HEK293 (cell line): ENCODE data around the gene PIK3R6.

ENCODE experiments used
- CTCF ChIA-PET: fragments of 350-600 bp; formaldehyde crosslinking; extraction: SDS; loops from one replicate; lab custom pipeline; 2021; ENCODE audit warnings: antibody characterized with exemption; lab: Yijun Ruan, JAX
- POLR2A ChIA-PET: fragments of 300-600 bp; formaldehyde crosslinking; extraction: SDS; loops from one replicate; lab custom pipeline; 2020; ENCODE audit warnings: antibody characterized with exemption, inconsistent platforms; lab: Yijun Ruan, JAX
- H3K27ac ChIP-seq: fragments of 200-500 bp; sonication (Bioruptor generic); 2 replicates; pipeline ENCODE4 v1.5.1; 2014; ENCODE audit warnings: low read depth, low read length, control low read depth, inconsistent platforms; ENCODE audit errors: extremely low read depth
- H3K36me3 ChIP-seq, 2 experiments: fragments of 200-500 bp in 1 of 2; sonication (Bioruptor generic) in 1 of 2; 1 replicate in 1 of 2; 2 replicates in 1 of 2; pipeline ENCODE4 v1.5.1; 2014 to 2017; ENCODE audit warnings: inconsistent platforms in 2 of 2, low read length in 2 of 2; ENCODE audit not compliant: control insufficient read depth in 2 of 2, insufficient read depth in 1 of 2
- H3K4me1 ChIP-seq: fragments of 200-500 bp; sonication (Bioruptor generic); 2 replicates; pipeline ENCODE4 v1.5.1; 2014; ENCODE audit warnings: mild to moderate bottlenecking, low read length, inconsistent platforms; ENCODE audit not compliant: control insufficient read depth, insufficient read depth
- H3K4me3 ChIP-seq: 2 replicates; pipeline ENCODE4 v1.5.1; 2011; ENCODE audit warnings: low read depth, mild to moderate bottlenecking, control low read depth, low read length, moderate library complexity
- H3K9me3 ChIP-seq: fragments of 200-500 bp; sonication (Bioruptor generic); 2 replicates; pipeline ENCODE4 v1.5.1; 2014; ENCODE audit warnings: low read depth, low read length, inconsistent platforms; ENCODE audit not compliant: control insufficient read depth, insufficient read depth
- PATZ1 ChIP-seq: fragments of 450-650 bp; formaldehyde crosslinking; IDR thresholded peaks from 2 replicates; pipeline ENCODE4 v1.5.1; 2016; ENCODE audit warnings: missing biosample characterization, missing genetic modification characterization
- SCRT2 ChIP-seq: fragments of 450-650 bp; formaldehyde crosslinking; IDR thresholded peaks from 2 replicates; pipeline ENCODE4 v1.5.1; 2016; ENCODE audit warnings: missing biosample characterization, missing genetic modification characterization
- WT1 ChIP-seq: fragments of 450-650 bp; formaldehyde crosslinking; IDR thresholded peaks from 2 replicates; pipeline ENCODE4 v1.5.1; 2016; ENCODE audit warnings: missing biosample characterization, missing genetic modification characterization
- ZFP69B ChIP-seq: fragments of 450-650 bp; formaldehyde crosslinking; IDR thresholded peaks from 2 replicates; pipeline ENCODE4 v1.5.1; 2016; ENCODE audit warnings: missing biosample characterization, missing genetic modification characterization
- ZNF221 ChIP-seq: fragments of 450-650 bp; formaldehyde crosslinking; IDR thresholded peaks from 2 replicates; pipeline ENCODE4 v1.5.1; 2017; ENCODE audit warnings: missing biosample characterization, missing genetic modification characterization, borderline replicate concordance
- ZNF292 ChIP-seq: fragments of 450-650 bp; formaldehyde crosslinking; IDR thresholded peaks from 2 replicates; pipeline ENCODE4 v1.5.1; 2016; ENCODE audit warnings: low read depth, missing biosample characterization, missing genetic modification characterization, borderline replicate concordance
- ZNF354C ChIP-seq: fragments of 450-650 bp; formaldehyde crosslinking; IDR thresholded peaks from 2 replicates; pipeline ENCODE4 v1.5.1; 2016; ENCODE audit warnings: missing biosample characterization, missing genetic modification characterization, low read depth, borderline replicate concordance
- ZNF416 ChIP-seq: fragments of 450-650 bp; formaldehyde crosslinking; IDR thresholded peaks from 2 replicates; pipeline ENCODE4 v1.5.1; 2016; ENCODE audit warnings: missing biosample characterization, missing genetic modification characterization
- ZNF473 ChIP-seq: fragments of 450-650 bp; formaldehyde crosslinking; IDR thresholded peaks from 2 replicates; pipeline ENCODE4 v1.5.1; 2017; ENCODE audit warnings: missing biosample characterization, missing genetic modification characterization
- ZNF548 ChIP-seq: fragments of 450-650 bp; formaldehyde crosslinking; IDR thresholded peaks from 2 replicates; pipeline ENCODE4 v1.5.1; 2016; ENCODE audit warnings: missing biosample characterization, missing genetic modification characterization
- ZNF600 ChIP-seq: fragments of 450-650 bp; formaldehyde crosslinking; IDR thresholded peaks from 2 replicates; pipeline ENCODE4 v1.5.1; 2016; ENCODE audit warnings: missing biosample characterization, missing genetic modification characterization
- ZNF654 ChIP-seq: fragments of 450-650 bp; formaldehyde crosslinking; IDR thresholded peaks from 2 replicates; pipeline ENCODE4 v1.5.1; 2016; ENCODE audit warnings: low read depth, missing biosample characterization, missing genetic modification characterization
- ZNF777 ChIP-seq: fragments of 450-650 bp; formaldehyde crosslinking; IDR thresholded peaks from 2 replicates; pipeline ENCODE4 v1.5.1; 2017; ENCODE audit warnings: missing biosample characterization, missing genetic modification characterization, borderline replicate concordance
- ZNF785 ChIP-seq: fragments of 450-650 bp; formaldehyde crosslinking; IDR thresholded peaks from 2 replicates; pipeline ENCODE4 v1.5.1; 2016; ENCODE audit warnings: missing biosample characterization, missing genetic modification characterization
- ZNF791 ChIP-seq: fragments of 450-650 bp; formaldehyde crosslinking; IDR thresholded peaks from 2 replicates; pipeline ENCODE4 v1.5.1; 2016; ENCODE audit warnings: missing biosample characterization, missing genetic modification characterization
- ZSCAN4 ChIP-seq: fragments of 450-650 bp; formaldehyde crosslinking; IDR thresholded peaks from 2 replicates; pipeline ENCODE4 v1.5.1; 2017; ENCODE audit warnings: missing biosample characterization, missing genetic modification characterization
- TF ChIP-seq, protein P1 (sequence below): fragments of 450-650 bp; formaldehyde crosslinking; IDR thresholded peaks from 2 replicates; pipeline ENCODE4 v1.5.1; 2016; ENCODE audit warnings: missing biosample characterization, missing genetic modification characterization, borderline replicate concordance

The PIK3R6 gene

GRCh38 chr17:8829036-8829941 is 38.2 kb downstream of the PIK3R6 start:
- H3K27ac ChIP-seq: no peak overlapping the region
- H3K4me1 ChIP-seq: no peaks in the 10 kb centered on the region
- TF ChIP-seq SCRT2 (tag by site-specific recombination): no peak
- no peak for TF ChIP-seq ZNF354C
- TF ChIP-seq ZNF777: 0 out of 2 replicates have a peak, but pooled peaks have one; percentile 22
- TF ChIP-seq WT1 (tag by site-specific recombination): no peak
- 0 out of 2 replicates have a peak, but pooled peaks have one; percentile 26 for TF ChIP-seq ZNF473 (tag by site-specific recombination)
- TF ChIP-seq ZSCAN4 (tag by site-specific recombination): peak; percentile 100
- peak; percentile 66; the same call in 1 of the 2 replicates for TF ChIP-seq ZNF785 (tag by site-specific recombination)
- TF ChIP-seq ZNF416 (tag by site-specific recombination): no peak
- CTCF ChIA-PET: interaction anchor here (0.6 to 1.1 kb wide), 3 partner anchors 14 to 65 kb away, joined by 3 to 4 read pairs (median 3); no protein-coding TSS in a partner anchor
- POLR2A ChIA-PET: no interaction called here
- no peaks in the 10 kb centered on the region for H3K36me3 ChIP-seq
- no peak overlapping the region for H3K4me3 ChIP-seq
- no peaks in the 10 kb centered on the region for H3K9me3 ChIP-seq

GRCh38 chr17:8828517-8828875 is 39.0 kb downstream of the PIK3R6 start:
- ChIA-PET CTCF (no interaction called here), POLR2A (no interaction called here)
- Histone ChIP-seq H3K27ac (no peak overlapping the region), H3K4me1 (no peaks in the 10 kb centered on the region), H3K36me3 (no peaks in the 10 kb centered on the region), H3K4me3 (no peak overlapping the region), H3K9me3 (no peaks in the 10 kb centered on the region)
- no peak for TF ChIP-seq ZNF791 (tag by site-specific recombination)
- TF ChIP-seq PATZ1 (tag by site-specific recombination): no peak
- no peak for TF ChIP-seq ZFP69B (tag by site-specific recombination)
- TF ChIP-seq ZNF548 (tag by site-specific recombination): no peak
- TF ChIP-seq ZNF600 (tag by site-specific recombination): no peak
- TF ChIP-seq ZNF221 (tag by site-specific recombination): no peak

DNA sequence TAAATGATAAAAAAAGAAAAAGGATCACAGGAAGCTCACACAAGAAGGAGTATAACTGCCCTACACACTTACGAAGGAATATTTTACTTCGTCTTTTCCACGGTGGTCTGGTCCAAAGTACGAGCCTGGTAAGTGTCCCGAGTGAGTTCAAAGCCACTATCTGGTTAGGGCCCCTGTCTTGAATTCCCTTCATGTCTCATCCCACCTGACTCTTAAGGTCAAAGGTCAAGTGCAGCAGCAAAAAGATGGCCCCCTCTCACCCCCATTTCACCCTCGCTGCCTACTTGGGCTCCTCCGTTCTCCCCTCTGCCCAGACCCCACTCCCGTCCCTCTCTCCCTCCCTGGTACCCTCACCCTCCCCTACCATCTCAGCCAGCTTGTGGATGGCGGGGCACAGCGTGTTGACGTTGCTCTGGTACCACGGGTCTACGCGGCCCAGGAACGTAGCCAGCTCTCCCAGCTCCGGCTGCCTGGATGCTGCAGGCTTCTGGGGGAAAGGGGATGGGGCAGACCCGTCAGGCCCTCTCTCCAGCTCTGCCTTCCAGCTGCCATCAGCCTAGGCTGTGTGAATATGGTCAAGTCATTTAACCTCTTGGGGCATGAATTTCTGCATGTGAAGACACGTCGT is 40.6 kb downstream of the PIK3R6 start:
- POLR2A ChIA-PET: no interaction called here
- CTCF ChIA-PET: interaction anchor here (0.8 kb wide), 1 partner anchor 11 kb away, joined by 3 read pairs; no protein-coding TSS in a partner anchor
- Histone ChIP-seq H3K9me3 (no peaks in the 10 kb centered on the region), H3K4me3 (no peak overlapping the region), H3K27ac (no peak overlapping the region), H3K36me3 (no peaks in the 10 kb centered on the region), H3K4me1 (no peaks in the 10 kb centered on the region)
- TF ChIP-seq ZNF292 (tag by site-specific recombination): no peak
- no peak for TF ChIP-seq ZNF654 (tag by site-specific recombination)
- TF ChIP-seq, protein P1, sequence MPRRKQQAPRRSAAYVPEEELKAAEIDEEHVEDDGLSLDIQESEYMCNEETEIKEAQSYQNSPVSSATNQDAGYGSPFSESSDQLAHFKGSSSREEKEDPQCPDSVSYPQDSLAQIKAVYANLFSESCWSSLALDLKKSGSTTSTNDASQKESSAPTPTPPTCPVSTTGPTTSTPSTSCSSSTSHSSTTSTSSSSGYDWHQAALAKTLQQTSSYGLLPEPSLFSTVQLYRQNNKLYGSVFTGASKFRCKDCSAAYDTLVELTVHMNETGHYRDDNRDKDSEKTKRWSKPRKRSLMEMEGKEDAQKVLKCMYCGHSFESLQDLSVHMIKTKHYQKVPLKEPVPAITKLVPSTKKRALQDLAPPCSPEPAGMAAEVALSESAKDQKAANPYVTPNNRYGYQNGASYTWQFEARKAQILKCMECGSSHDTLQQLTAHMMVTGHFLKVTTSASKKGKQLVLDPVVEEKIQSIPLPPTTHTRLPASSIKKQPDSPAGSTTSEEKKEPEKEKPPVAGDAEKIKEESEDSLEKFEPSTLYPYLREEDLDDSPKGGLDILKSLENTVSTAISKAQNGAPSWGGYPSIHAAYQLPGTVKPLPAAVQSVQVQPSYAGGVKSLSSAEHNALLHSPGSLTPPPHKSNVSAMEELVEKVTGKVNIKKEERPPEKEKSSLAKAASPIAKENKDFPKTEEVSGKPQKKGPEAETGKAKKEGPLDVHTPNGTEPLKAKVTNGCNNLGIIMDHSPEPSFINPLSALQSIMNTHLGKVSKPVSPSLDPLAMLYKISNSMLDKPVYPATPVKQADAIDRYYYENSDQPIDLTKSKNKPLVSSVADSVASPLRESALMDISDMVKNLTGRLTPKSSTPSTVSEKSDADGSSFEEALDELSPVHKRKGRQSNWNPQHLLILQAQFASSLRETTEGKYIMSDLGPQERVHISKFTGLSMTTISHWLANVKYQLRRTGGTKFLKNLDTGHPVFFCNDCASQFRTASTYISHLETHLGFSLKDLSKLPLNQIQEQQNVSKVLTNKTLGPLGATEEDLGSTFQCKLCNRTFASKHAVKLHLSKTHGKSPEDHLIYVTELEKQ (tag by site-specific recombination): no peak
